Right hindlimb (tissue), 1 donor: ENCODE results near the gene EFNA2.
"Not testable (repeated sequence)": the region's sequence is repeated elsewhere in the genome, so short reads cannot be mapped to it uniquely, and the experiment has no call there.

Experiments used
- DNase-seq: peaks from one replicate; pipeline ENCODE4 v3.0.0-alpha.2; 2018

The EFNA2 gene

GRCh38 chr19:1300744-1301490 is 15.2 kb downstream of the EFNA2 start:
- DNase-seq: no peak

GRCh38 chr19:1302533-1303239 is 17.0 kb downstream of the EFNA2 start:
- DNase-seq: no peak

- DNase-seq: peak; percentile 16
Measured at GRCh38 chr19:1304197-1304924, 18.7 kb downstream of the EFNA2 start.

- not testable (repeated sequence) for DNase-seq
Measured at GRCh38 chr19:1305354-1305753, 19.7 kb downstream of the EFNA2 start.

GRCh38 chr19:1307320-1307719 is 21.6 kb downstream of the EFNA2 start:
- peak; percentile 15 for DNase-seq

- DNase-seq: no peak
Measured at GRCh38 chr19:1307755-1308303, 22.2 kb downstream of the EFNA2 start.

- DNase-seq: no peak
Measured at GRCh38 chr19:1308718-1309117, 23.0 kb downstream of the EFNA2 start.

GRCh38 chr19:1309977-1310852 is 24.5 kb downstream of the EFNA2 start:
- DNase-seq: peak; percentile 12

GRCh38 chr19:1310853-1311180 is 25.1 kb downstream of the EFNA2 start:
- peak; percentile 12 for DNase-seq

- DNase-seq: peak; percentile 18
Measured at GRCh38 chr19:1311543-1312091, 25.9 kb downstream of the EFNA2 start.

GRCh38 chr19:1312767-1313694 is 27.4 kb downstream of the EFNA2 start:
- no peak for DNase-seq

- no peak for DNase-seq
Measured at GRCh38 chr19:1313695-1314613, 28.3 kb downstream of the EFNA2 start.

- DNase-seq: peak; percentile 58
Measured at GRCh38 chr19:1315470-1316166, 29.9 kb downstream of the EFNA2 start.

- DNase-seq: no peak
Measured at GRCh38 chr19:1316466-1316865, 30.8 kb downstream of the EFNA2 start.

- DNase-seq: no peak
Measured at GRCh38 chr19:1317274-1318003, 31.8 kb downstream of the EFNA2 start.

GRCh38 chr19:1318678-1319471 is 33.2 kb downstream of the EFNA2 start:
- no peak for DNase-seq

GRCh38 chr19:1320282-1320650 is 34.6 kb downstream of the EFNA2 start:
- DNase-seq: not testable (repeated sequence)

GRCh38 chr19:1321539-1321938 is 35.9 kb downstream of the EFNA2 start:
- DNase-seq: no peak
